KBM-7 (cell line): ENCODE results near the gene TOR3A.

ENCODE experiments used
- DNase-seq: peaks from one replicate; pipeline ENCODE4 v3.0.0-alpha.2; 2015
- in situ Hi-C: fragments of 300-500 bp; cut with MboI; formaldehyde crosslinking; loops from 2 replicates; pipeline ENCODE4 v1.14.3; 2020; ENCODE audit warnings: low sequenced_read_pairs, low pct_unique_long_range_greater_than_20kb, mixed read lengths

TOR3A gene

GRCh38 chr1:179058487-179059483, 23.1 kb upstream of the TOR3A start:
- in situ Hi-C loops: no loop called here
- no peak for DNase-seq

- in situ Hi-C loops: no loop called here
- DNase-seq: no peak
Measured at GRCh38 chr1:179061360-179062282, 20.2 kb upstream of the TOR3A start.

- in situ Hi-C loops: no loop called here
- no peak for DNase-seq
Measured at GRCh38 chr1:179066471-179066870, 15.4 kb upstream of the TOR3A start.

- in situ Hi-C loops: loop anchor here (25.0 kb wide), 1 partner anchor 285 kb away; the partner anchor contains the start of gene AXDND1
Measured at GRCh38 chr1:179077396-179077795, 4.5 kb upstream of the TOR3A start.

GRCh38 chr1:179079113-179079761, 2.6 kb upstream of the TOR3A start:
- DNase-seq: peak; percentile 80
- in situ Hi-C loops: loop anchor here (25.0 kb wide), 1 partner anchor 283 kb away; the partner anchor contains the start of gene AXDND1

More at GRCh38 chr1:179077396-179077795, 4.5 kb upstream of the TOR3A start:
- no peak for DNase-seq

GRCh38 chr1:179080866-179081686, 794 bp upstream of the TOR3A start:
- DNase-seq: no peak
- in situ Hi-C loops: loop anchor here (25.0 kb wide), 1 partner anchor 281 kb away; the partner anchor contains the start of gene AXDND1

- DNase-seq: peak; percentile 56
- in situ Hi-C loops: loop anchor here (25.0 kb wide), 1 partner anchor 280 kb away; the partner anchor contains the start of gene AXDND1
Measured at GRCh38 chr1:179082333-179082998, 596 bp downstream of the TOR3A start.

GRCh38 chr1:179082999-179083335, 1.1 kb downstream of the TOR3A start:
- DNase-seq: no peak
- in situ Hi-C loops: loop anchor here (25.0 kb wide), 1 partner anchor 279 kb away; the partner anchor contains the start of gene AXDND1

- no peak for DNase-seq
- in situ Hi-C loops: loop anchor here (25.0 kb wide), 1 partner anchor 279 kb away; the partner anchor contains the start of gene AXDND1
Measured at GRCh38 chr1:179083533-179083932, 1.7 kb downstream of the TOR3A start.

- in situ Hi-C loops: loop anchor here (25.0 kb wide), 1 partner anchor 275 kb away; the partner anchor contains the start of gene AXDND1
- no peak for DNase-seq
Measured at GRCh38 chr1:179087665-179088064, 5.8 kb downstream of the TOR3A start.

- in situ Hi-C loops: loop anchor here (25.0 kb wide), 1 partner anchor 272 kb away; the partner anchor contains the start of gene AXDND1
- no peak for DNase-seq
Measured at GRCh38 chr1:179089827-179090482, 8.1 kb downstream of the TOR3A start.

- no peak for DNase-seq
- in situ Hi-C loops: loop anchor here (25.0 kb wide), 1 partner anchor 272 kb away; the partner anchor contains the start of gene AXDND1
Measured at GRCh38 chr1:179090522-179090921, 8.7 kb downstream of the TOR3A start.

- in situ Hi-C loops: loop anchor here (25.0 kb wide), 1 partner anchor 271 kb away; the partner anchor contains the start of gene AXDND1
Measured at GRCh38 chr1:179090923-179091322, 9.1 kb downstream of the TOR3A start.

GRCh38 chr1:179091691-179092165, 9.9 kb downstream of the TOR3A start:
- in situ Hi-C loops: loop anchor here (25.0 kb wide), 1 partner anchor 271 kb away; the partner anchor contains the start of gene AXDND1

More at GRCh38 chr1:179090923-179091322, 9.1 kb downstream of the TOR3A start:
- no peak for DNase-seq

GRCh38 chr1:179092896-179093461, 11.1 kb downstream of the TOR3A start:
- in situ Hi-C loops: loop anchor here (25.0 kb wide), 1 partner anchor 269 kb away; the partner anchor contains the start of gene AXDND1
- DNase-seq: no peak

More at GRCh38 chr1:179091691-179092165, 9.9 kb downstream of the TOR3A start:
- DNase-seq: no peak

GRCh38 chr1:179094818-179095217, 12.9 kb downstream of the TOR3A start:
- no peak for DNase-seq
- in situ Hi-C loops: loop anchor here (25.0 kb wide), 1 partner anchor 267 kb away; the partner anchor contains the start of gene AXDND1
